ENCODE results near the gene GPR78. TPM values are rescaled to one million over a fixed set of nuclear protein-coding genes. Genes with fewer than 3 reads are reported as not detected.

GPR78 gene
- total and polyA plus RNA-seq, 4 donors, result 0.05 to 0.28 TPM; not detected in 2

GRCh38 chr4:8540072-8540471 lies 40.1 kb upstream of the GPR78 start:
- DNase-seq (peak in 1 of 3 donors; percentile 8), ATAC-seq (ENCODE audit: insufficient read depth, low FRiP score) (no peak)
- 73 to 90% methylated on average over 9 of the region's 9 CpGs for WGBS, 2 donors
- Histone ChIP-seq H3K4me3 (no peak overlapping the region), H3K9me3 (ENCODE audit: control insufficient read depth in 4 of 4, insufficient read depth in 3 of 4, low read length in 3 of 4) (no peaks in the 10 kb centered on the region), H3K27me3 (ENCODE audit: control insufficient read depth in 3 of 3, insufficient read depth in 3 of 3, low read length in 2 of 3) (no peaks in the 10 kb centered on the region), H3K9ac (ENCODE audit: insufficient read depth in 1 of 2, low read length in 2 of 2) (no peak overlapping the region), H3K27ac (ENCODE audit: low read depth in 1 of 2, low read length in 1 of 2) (no peak overlapping the region), H3K36me3 (ENCODE audit: control insufficient read depth in 4 of 4, insufficient read depth in 4 of 4, low read length in 4 of 4) (no peaks in the 10 kb centered on the region), H3K4me1 (ENCODE audit: control insufficient read depth in 5 of 5, insufficient read depth in 5 of 5, low read length in 5 of 5) (peaks cover 0 to 23% (median 11%) of the 10 kb centered on the region in 5 donors)
- no peak for TF ChIP-seq CTCF (IDR thresholded peaks at IDR 0.05; ENCODE audit: control extremely low read depth, extremely low read depth)

- no peak overlapping the region for H3K27ac ChIP-seq (ENCODE audit: low read depth in 1 of 2, low read length in 1 of 2)
- peak in 1 of 3 donors; percentile 10 for DNase-seq
These were observed 39.6 kb upstream of the GPR78 start for GRCh38 chr4:8540586-8540985.

GRCh38 chr4:8540991-8541390 lies 39.2 kb upstream of the GPR78 start:
- ATAC-seq (ENCODE audit: insufficient read depth, low FRiP score), result no peak
- WGBS, 2 donors, result 83% methylated on average over 8 of the region's 8 CpGs

More at GRCh38 chr4:8540586-8540985, 39.6 kb upstream of the GPR78 start:
- no peak overlapping the region for H3K9ac ChIP-seq (ENCODE audit: insufficient read depth in 1 of 2, low read length in 2 of 2)
- no peak for TF ChIP-seq CTCF (IDR thresholded peaks at IDR 0.05; ENCODE audit: control extremely low read depth, extremely low read depth)
- ATAC-seq (ENCODE audit: insufficient read depth, low FRiP score), result no peak
- peaks cover 0 to 19% (median 11%) of the 10 kb centered on the region in 5 donors for H3K4me1 ChIP-seq (ENCODE audit: control insufficient read depth in 5 of 5, insufficient read depth in 5 of 5, low read length in 5 of 5)
- 92 to 94% methylated on average over 11 of the region's 11 CpGs for WGBS, 2 donors
- no peaks in the 10 kb centered on the region for H3K9me3 ChIP-seq (ENCODE audit: control insufficient read depth in 4 of 4, insufficient read depth in 3 of 4, low read length in 3 of 4)
- H3K4me3 ChIP-seq, result no peak overlapping the region
- H3K36me3 ChIP-seq (ENCODE audit: control insufficient read depth in 4 of 4, insufficient read depth in 4 of 4, low read length in 4 of 4), result no peaks in the 10 kb centered on the region
- no peaks in the 10 kb centered on the region for H3K27me3 ChIP-seq (ENCODE audit: control insufficient read depth in 3 of 3, insufficient read depth in 3 of 3, low read length in 2 of 3)

More at GRCh38 chr4:8540991-8541390, 39.2 kb upstream of the GPR78 start:
- H3K4me1 ChIP-seq (ENCODE audit: control insufficient read depth in 5 of 5, insufficient read depth in 5 of 5, low read length in 5 of 5), result peaks cover 0 to 17% (median 11%) of the 10 kb centered on the region in 5 donors
- no peak overlapping the region for H3K4me3 ChIP-seq
- H3K27me3 ChIP-seq (ENCODE audit: control insufficient read depth in 3 of 3, insufficient read depth in 3 of 3, low read length in 2 of 3), result no peaks in the 10 kb centered on the region
- TF ChIP-seq CTCF (IDR thresholded peaks at IDR 0.05; ENCODE audit: control extremely low read depth, extremely low read depth), result no peak
- peak in 1 of 3 donors; percentile 9 for DNase-seq
- H3K27ac ChIP-seq (ENCODE audit: low read depth in 1 of 2, low read length in 1 of 2), result no peak overlapping the region
- H3K36me3 ChIP-seq (ENCODE audit: control insufficient read depth in 4 of 4, insufficient read depth in 4 of 4, low read length in 4 of 4), result no peaks in the 10 kb centered on the region
- no peaks in the 10 kb centered on the region for H3K9me3 ChIP-seq (ENCODE audit: control insufficient read depth in 4 of 4, insufficient read depth in 3 of 4, low read length in 3 of 4)
- no peak overlapping the region for H3K9ac ChIP-seq (ENCODE audit: insufficient read depth in 1 of 2, low read length in 2 of 2)
